PC-9 (cell line): ENCODE measurements around the gene RNF168. TPM values are rescaled to one million over a fixed set of nuclear protein-coding genes. Genes with fewer than 3 reads are reported as not detected.
"Not testable (repeated sequence)": the region's sequence is repeated elsewhere in the genome, so short reads cannot be mapped to it uniquely, and the experiment has no call there.

ENCODE experiments used
- BruUV-seq: library from RNA; stranded (reverse); fragments of 400-500 nt; replicated peaks from 2 replicates; lab custom pipeline; 2021; lab: Mats Ljungman, UMichigan
- CTCF ChIA-PET: fragments of 300-600 bp; sonication (Branson Sonifier 250); formaldehyde crosslinking; loops from one replicate; lab custom pipeline; 2022; ENCODE audit warnings: antibody characterized with exemption; lab: Charles Lee
- POLR2A ChIA-PET: fragments of 300-600 bp; sonication (Branson Sonifier 250); formaldehyde crosslinking; loops from one replicate; lab custom pipeline; 2022; ENCODE audit warnings: antibody characterized with exemption; ENCODE audit not compliant: unreplicated experiment; lab: Charles Lee
- DNase-seq, 2 experiments: peaks; one replicate each; pipeline versions ENCODE4 v3.0.0 to v3.0.0-alpha.2; 2015 to 2022; ENCODE audit warnings: mixed read lengths in 1 of 2
- H2AFZ ChIP-seq: fragments of 200-600 bp; sonication (generic); 2 replicates; pipeline ENCODE4 v1.8.1; 2017; ENCODE audit warnings: antibody characterized with exemption
- H3F3A ChIP-seq: fragments of 200-600 bp; sonication (generic); 2 replicates; pipeline ENCODE4 v1.8.1; 2017; ENCODE audit warnings: antibody characterized with exemption, mild to moderate bottlenecking, low read depth; ENCODE audit not compliant: insufficient read depth
- H3K27ac ChIP-seq: fragments of 200-600 bp; sonication (generic); 2 replicates; pipeline ENCODE4 v1.6.1; 2016; ENCODE audit warnings: mixed run types
- H3K27me3 ChIP-seq: fragments of 200-600 bp; sonication (generic); 2 replicates; pipeline ENCODE4 v1.6.1; 2016; ENCODE audit warnings: low read depth, mixed run types; ENCODE audit not compliant: insufficient read depth
- H3K36me3 ChIP-seq: fragments of 200-600 bp; sonication (generic); 2 replicates; pipeline ENCODE4 v1.6.1; 2016; ENCODE audit warnings: low read depth, mixed run types
- H3K4me1 ChIP-seq: fragments of 200-600 bp; sonication (generic); replicated peaks from 2 replicates; pipeline ENCODE4 v1.6.1; 2016; ENCODE audit warnings: mixed run types; ENCODE audit not compliant: insufficient read depth
- H3K4me2 ChIP-seq: fragments of 200-600 bp; sonication (generic); 2 replicates; pipeline ENCODE4 v1.6.1; 2017; ENCODE audit warnings: mixed run types
- H3K4me3 ChIP-seq: fragments of 200-600 bp; sonication (generic); 2 replicates; pipeline ENCODE4 v1.6.1; 2016; ENCODE audit warnings: mixed run types
- H3K79me2 ChIP-seq: fragments of 200-600 bp; sonication (generic); 2 replicates; pipeline ENCODE4 v1.6.1; 2017; ENCODE audit warnings: low read depth, mixed run types
- H3K9me2 ChIP-seq: fragments of 200-600 bp; sonication (generic); 2 replicates; pipeline ENCODE4 v1.8.1; 2017; ENCODE audit warnings: mild to moderate bottlenecking; ENCODE audit not compliant: insufficient read depth
- H3K9me3 ChIP-seq: fragments of 200-600 bp; sonication (generic); 2 replicates; pipeline ENCODE4 v1.8.1; 2016; ENCODE audit warnings: low read depth; ENCODE audit not compliant: insufficient read depth
- H4K20me1 ChIP-seq: fragments of 200-600 bp; sonication (generic); 2 replicates; pipeline ENCODE4 v1.8.1; 2017; ENCODE audit not compliant: insufficient read depth
- CTCF ChIP-seq: fragments of 200-600 bp; sonication (generic); conservative IDR thresholded peaks from 2 replicates; pipeline ENCODE4 v1.6.1; 2017; ENCODE audit warnings: mixed run types, antibody characterized with exemption, mild to moderate bottlenecking, moderate library complexity
- EZH2 ChIP-seq: fragments of 200-600 bp; sonication (generic); IDR thresholded peaks from 2 replicates; pipeline ENCODE4 v1.8.0; 2017; ENCODE audit warnings: antibody characterized with exemption, low read depth
- intact Hi-C: fragments of 100-400 bp; cut with micrococcal nuclease; formaldehyde crosslinking; loops from one replicate; pipeline ENCODE4 v1.10.0; 2022; ENCODE audit not compliant: unreplicated experiment
- total RNA-seq: library from RNA; stranded (reverse); gene quantifications from 2 replicates; pipeline ENCODE4 v1.2.3, GENCODE V29; 2021

The RNF168 gene
- total RNA-seq, 1 experiment from 2014 or later: 60.6 TPM

GRCh38 chr3:196524527-196524926 lies 21.0 kb upstream of the RNF168 start:
- intact Hi-C loops: loop anchor here (10.0 kb wide), 2 partner anchors 420 to 660 kb away; partner anchors contain the start of gene NCBP2
- Histone ChIP-seq H3K27ac (no peak overlapping the region), H3K9me2 (no peaks in the 10 kb centered on the region), H3K4me2 (no peak overlapping the region), H3K4me3 (no peak overlapping the region), H3K36me3 (no peaks in the 10 kb centered on the region), H3K9me3 (peaks cover 7% of the 10 kb centered on the region), H3K27me3 (no peaks in the 10 kb centered on the region), H3F3A (no peaks in the 10 kb centered on the region), H3K4me1 (no peaks in the 10 kb centered on the region), H2AFZ (no peak overlapping the region), H4K20me1 (no peaks in the 10 kb centered on the region), H3K79me2 (no peaks in the 10 kb centered on the region)
- ChIA-PET CTCF (interaction anchor here (0.6 kb wide), 1 partner anchor 107 kb away, joined by 4 read pairs; no protein-coding TSS in a partner anchor), POLR2A (interaction anchor here (0.6 kb wide), 1 partner anchor 563 kb away, joined by 20 read pairs; no protein-coding TSS in a partner anchor)
- BruUV-seq: no TSS peak
- TF ChIP-seq CTCF (peak; percentile 53), EZH2 (no peak)
- DNase-seq: no peak

DNA sequence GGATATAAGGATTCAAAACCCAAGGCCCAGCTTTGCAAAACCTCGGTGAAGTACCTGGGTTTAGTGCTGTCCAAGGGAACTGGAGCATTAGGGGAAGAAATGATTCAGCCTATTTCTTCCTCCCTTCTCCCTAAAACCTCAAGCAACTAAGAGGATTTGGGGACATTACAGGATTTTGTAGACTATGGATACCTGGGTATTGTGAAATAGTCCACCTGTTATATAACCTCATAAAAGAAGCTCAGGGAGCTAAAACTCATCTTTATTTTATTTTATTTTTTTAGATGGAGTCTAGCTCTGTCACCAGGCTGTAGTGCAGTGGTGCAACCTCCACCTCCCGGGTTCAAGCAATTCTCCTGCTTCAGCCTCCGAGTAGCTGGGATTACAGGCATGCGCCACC lies 20.3 kb upstream of the RNF168 start:
- H3F3A ChIP-seq: no peaks in the 10 kb centered on the region
- no peak overlapping the region for H3K4me2 ChIP-seq
- peaks cover 10% of the 10 kb centered on the region for H3K9me3 ChIP-seq
- H3K4me1 ChIP-seq: no peaks in the 10 kb centered on the region
- no peaks in the 10 kb centered on the region for H4K20me1 ChIP-seq
- no peaks in the 10 kb centered on the region for H3K36me3 ChIP-seq
- ChIA-PET POLR2A (interaction anchor here (0.7 kb wide), 1 partner anchor 507 kb away, joined by 3 read pairs; no protein-coding TSS in a partner anchor), CTCF (interaction anchor here (0.5 to 1.4 kb wide), 4 partner anchors 38 to 221 kb away, joined by 4 to 13 read pairs (median 6); no protein-coding TSS in a partner anchor)
- no peak overlapping the region for H3K27ac ChIP-seq
- H3K4me3 ChIP-seq: no peak overlapping the region
- no peak for TF ChIP-seq CTCF
- no peak for TF ChIP-seq EZH2
- DNase-seq: no peak
- no TSS peak for BruUV-seq
- intact Hi-C loops: loop anchor here (10.0 kb wide), 2 partner anchors 421 to 661 kb away; partner anchors contain the start of gene NCBP2
- no peaks in the 10 kb centered on the region for H3K9me2 ChIP-seq
- H3K27me3 ChIP-seq: no peaks in the 10 kb centered on the region
- H3K79me2 ChIP-seq: no peaks in the 10 kb centered on the region
- H2AFZ ChIP-seq: no peak overlapping the region

GRCh38 chr3:196521291-196521690 lies 17.7 kb upstream of the RNF168 start:
- BruUV-seq, H3K4me1 ChIP-seq, H3F3A ChIP-seq, H3K36me3 ChIP-seq, H3K4me2 ChIP-seq, DNase-seq, H3K27ac ChIP-seq, H3K9me2 ChIP-seq, H3K4me3 ChIP-seq, H3K27me3 ChIP-seq, CTCF ChIA-PET, H4K20me1 ChIP-seq, H2AFZ ChIP-seq, H3K79me2 ChIP-seq: not testable (repeated sequence)
- intact Hi-C loops: loop anchor here (10.0 kb wide), 2 partner anchors 424 to 664 kb away; partner anchors contain the start of gene NCBP2
- H3K9me3 ChIP-seq: peaks cover 10% of the 10 kb centered on the region
- POLR2A ChIA-PET: interaction anchor here (0.6 kb wide), 1 partner anchor 53 kb away, joined by 12 read pairs; no protein-coding TSS in a partner anchor
